GM12865 (cell line): ENCODE data around the gene PRAMEF5.
"Not testable (repeated sequence)": the region's sequence is repeated elsewhere in the genome, so short reads cannot be mapped to it uniquely, and the experiment has no call there.

Experiments
- DNase-seq: peaks from one replicate; pipeline ENCODE4 v3.0.0; 2010; ENCODE audit warnings: low read depth
- H3K4me3 ChIP-seq: 2 replicates; pipeline ENCODE4 v1.5.1; 2011; ENCODE audit warnings: mild to moderate bottlenecking, low read depth, low read length, control low read depth

Gene PRAMEF5

GRCh38 chr1:13243536-13244263 is 10.3 kb upstream of the PRAMEF5 start:
- H3K4me3 ChIP-seq, DNase-seq: not testable (repeated sequence)

GRCh38 chr1:13245841-13246553 is 8.0 kb upstream of the PRAMEF5 start:
- not testable (repeated sequence) for H3K4me3 ChIP-seq, DNase-seq

- not testable (repeated sequence) for H3K4me3 ChIP-seq
Measured at GRCh38 chr1:13246554-13246871, 7.5 kb upstream of the PRAMEF5 start.

GRCh38 chr1:13247122-13247521 is 6.9 kb upstream of the PRAMEF5 start:
- DNase-seq, H3K4me3 ChIP-seq: not testable (repeated sequence)

More at GRCh38 chr1:13246554-13246871, 7.5 kb upstream of the PRAMEF5 start:
- not testable (repeated sequence) for DNase-seq

GRCh38 chr1:13265124-13265523 is 11.1 kb downstream of the PRAMEF5 start:
- not testable (repeated sequence) for H3K4me3 ChIP-seq, DNase-seq

GRCh38 chr1:13277016-13277415 is 23.0 kb downstream of the PRAMEF5 start:
- H3K4me3 ChIP-seq, DNase-seq: not testable (repeated sequence)

- DNase-seq, H3K4me3 ChIP-seq: not testable (repeated sequence)
Measured at GRCh38 chr1:13279617-13280016, 25.6 kb downstream of the PRAMEF5 start.

GRCh38 chr1:13285037-13285436 is 31.0 kb downstream of the PRAMEF5 start, which contains the start of gene PRAMEF8:
Gene PRAMEF8 (minus strand): TSS chr1:13285137. CDS start chr1:13284091, 1,046 bp downstream.
- not testable (repeated sequence) for DNase-seq, H3K4me3 ChIP-seq

DNA sequence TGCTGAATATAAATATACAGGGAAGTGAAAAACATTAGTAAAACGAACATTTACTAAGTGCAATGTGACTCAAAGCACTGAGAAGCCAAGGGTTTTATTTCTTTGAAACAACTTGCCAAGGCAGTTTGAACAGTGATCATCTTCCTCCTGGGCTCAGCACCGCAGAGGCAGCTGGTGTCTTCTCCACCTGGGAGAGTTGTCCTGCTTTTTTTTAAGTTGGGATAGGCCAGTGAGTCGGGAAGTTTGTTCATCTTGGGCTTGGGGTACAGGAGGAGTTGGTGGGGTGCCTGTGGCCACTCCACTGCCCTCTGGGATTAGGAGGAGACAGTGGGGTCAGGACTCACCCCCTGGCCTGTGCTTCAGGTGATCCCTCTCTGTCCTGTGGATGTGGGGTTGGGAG is 35.0 kb downstream of the PRAMEF5 start:
- DNase-seq, H3K4me3 ChIP-seq: not testable (repeated sequence)

- not testable (repeated sequence) for DNase-seq, H3K4me3 ChIP-seq
Measured at GRCh38 chr1:13297216-13297931, 43.4 kb downstream of the PRAMEF5 start.

- H3K4me3 ChIP-seq, DNase-seq: not testable (repeated sequence)
Measured at GRCh38 chr1:13298699-13299098, 44.7 kb downstream of the PRAMEF5 start.

DNA sequence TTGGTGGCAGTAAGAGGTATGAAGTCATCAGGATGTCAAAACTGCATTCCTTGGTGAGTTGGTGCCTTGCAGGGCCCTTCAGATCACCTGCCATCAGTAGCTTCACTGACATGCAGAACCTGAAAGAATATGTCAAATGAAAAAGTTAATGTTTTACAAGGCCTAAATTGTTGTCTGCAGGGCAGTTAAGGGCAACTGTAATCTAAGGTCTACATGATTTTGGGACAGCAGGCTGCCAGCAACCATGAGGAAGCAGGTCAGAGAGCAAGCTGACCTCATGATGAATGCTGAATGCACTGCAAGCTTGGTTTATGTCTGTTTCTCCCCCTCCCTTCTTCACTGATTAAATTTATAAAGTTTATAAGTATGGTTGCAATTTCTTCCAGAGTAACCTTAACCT is 48.2 kb downstream of the PRAMEF5 start:
- H3K4me3 ChIP-seq, DNase-seq: not testable (repeated sequence)

DNA sequence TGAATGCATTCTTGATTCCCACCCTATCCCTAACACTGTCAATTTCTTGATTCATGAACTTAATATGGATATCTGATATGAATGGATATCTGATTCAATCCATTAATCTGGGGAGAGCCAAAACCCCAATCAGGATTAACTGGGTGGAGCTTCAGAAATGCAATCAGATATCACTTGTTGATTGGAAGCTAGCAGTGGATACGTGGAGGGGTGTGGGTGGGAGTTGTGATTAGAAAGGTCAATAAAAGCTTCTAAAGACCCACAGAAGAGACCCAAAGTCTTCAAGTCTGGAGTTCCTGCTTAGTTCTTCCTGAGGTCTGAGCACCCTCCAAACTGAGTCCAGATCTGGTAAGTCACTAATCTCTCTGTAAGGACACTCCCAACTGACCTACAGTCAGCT is 49.2 kb downstream of the PRAMEF5 start, which contains the start of gene PRAMEF33:
TSS of gene PRAMEF33 (plus strand) at position 301 of the 400 bp plus-strand sequence. CDS start 2,416 bp downstream, outside the sequence.
- DNase-seq, H3K4me3 ChIP-seq: not testable (repeated sequence)
